GM21737 (cell line): ENCODE measurements around the gene DAP.

Experiments used
- ATAC-seq: cut with Tn5 transposase; IDR thresholded peaks from one replicate; pipeline ENCODE4 v1.9.1; 2021; ENCODE audit warnings: mild to moderate bottlenecking, moderate library complexity; ENCODE audit not compliant: unreplicated experiment

The DAP gene

DNA sequence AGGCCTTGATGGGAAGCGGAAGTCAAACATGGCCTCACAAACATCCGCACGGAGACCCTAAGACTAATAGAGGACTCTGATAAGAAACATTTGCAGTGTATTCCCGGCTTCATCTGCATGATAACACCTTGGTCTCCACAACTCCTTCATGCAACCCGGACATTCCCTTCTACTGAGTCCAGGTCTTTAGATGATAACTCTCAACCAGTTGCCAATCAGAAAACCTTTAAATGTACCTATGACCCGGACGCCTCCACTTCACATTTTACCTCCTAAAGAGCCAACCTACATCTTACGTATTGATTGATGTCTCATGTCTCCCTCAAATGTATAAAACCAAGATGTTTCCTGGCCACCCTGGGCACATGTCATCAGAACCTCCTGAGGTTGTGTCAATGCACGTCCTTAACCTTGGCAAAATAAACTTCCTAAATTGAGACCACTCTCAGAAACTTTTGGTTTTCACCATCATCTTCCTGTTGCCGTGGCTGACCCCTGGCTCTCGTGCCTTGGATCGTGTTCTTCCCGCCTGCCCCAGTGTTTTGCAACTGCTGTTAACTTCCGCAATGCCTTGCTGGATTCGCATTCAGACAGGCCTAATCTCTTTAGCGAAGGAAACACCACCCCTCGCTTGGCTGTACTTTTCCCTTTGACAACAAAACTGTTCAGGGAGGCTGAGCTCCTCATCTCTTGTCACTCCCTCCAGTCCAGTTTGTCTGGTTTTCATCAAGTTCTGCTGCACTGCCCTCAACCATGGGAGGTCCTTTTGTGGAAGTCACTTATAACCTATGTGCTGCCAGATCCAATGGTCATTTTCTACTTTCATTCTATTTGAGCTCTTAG, 1.1 kb upstream of the DAP start:
- ATAC-seq = no peak

DNA sequence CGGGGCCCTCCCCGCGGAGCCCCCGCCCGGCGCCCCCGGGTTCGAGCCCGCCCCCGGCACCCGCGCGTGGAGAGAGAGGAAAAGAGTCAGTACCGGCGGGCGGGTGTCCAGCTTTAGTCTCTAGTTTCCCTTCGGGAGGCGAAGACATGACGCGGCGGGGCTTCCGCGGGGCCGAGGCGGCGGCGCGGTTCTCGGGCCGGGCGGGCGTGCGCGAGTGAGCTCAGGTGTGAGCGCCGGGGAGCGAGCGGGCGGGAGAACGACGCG, 181 bp downstream of the DAP start:
- ATAC-seq = no peak

DNA sequence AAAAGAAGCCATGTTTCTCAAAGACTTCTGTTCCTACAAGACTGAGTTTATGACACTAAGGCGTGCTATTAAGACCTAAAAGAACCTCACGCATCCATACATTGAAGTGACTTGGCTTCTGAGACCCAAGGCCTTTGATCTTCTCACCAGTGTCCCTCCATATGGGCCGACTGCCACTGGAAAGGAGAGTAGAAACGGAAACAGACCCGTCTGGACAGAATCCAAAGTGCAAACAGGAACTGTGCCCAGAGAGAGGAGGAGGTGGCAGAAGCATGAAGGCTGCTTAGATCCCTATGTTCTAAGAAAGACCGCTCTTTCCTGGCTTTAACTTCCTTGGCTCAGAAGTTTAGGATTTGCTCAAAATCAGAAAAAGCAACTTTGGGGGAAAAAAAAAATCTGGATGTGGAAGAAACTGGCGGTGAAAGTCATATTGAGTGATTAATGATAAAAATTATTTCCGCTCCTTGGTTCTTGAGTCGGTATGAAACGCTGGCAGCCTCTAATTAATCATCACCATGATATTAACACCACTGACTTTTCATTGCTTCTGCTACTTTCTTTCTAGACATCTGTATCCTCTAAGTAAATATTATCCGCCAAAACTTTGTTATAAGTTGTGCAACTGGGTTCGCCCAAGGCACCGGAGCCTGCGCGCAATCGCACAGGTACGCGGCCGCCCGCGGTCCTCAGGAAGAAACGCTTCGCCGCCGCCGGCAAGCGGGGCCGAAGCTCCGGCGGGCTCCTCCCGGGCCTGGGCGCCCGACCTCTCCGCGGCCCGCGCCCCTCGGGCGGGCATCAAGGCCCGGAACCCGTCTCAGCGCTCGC, 726 bp downstream of the DAP start:
- peak; percentile 24 for ATAC-seq

DNA sequence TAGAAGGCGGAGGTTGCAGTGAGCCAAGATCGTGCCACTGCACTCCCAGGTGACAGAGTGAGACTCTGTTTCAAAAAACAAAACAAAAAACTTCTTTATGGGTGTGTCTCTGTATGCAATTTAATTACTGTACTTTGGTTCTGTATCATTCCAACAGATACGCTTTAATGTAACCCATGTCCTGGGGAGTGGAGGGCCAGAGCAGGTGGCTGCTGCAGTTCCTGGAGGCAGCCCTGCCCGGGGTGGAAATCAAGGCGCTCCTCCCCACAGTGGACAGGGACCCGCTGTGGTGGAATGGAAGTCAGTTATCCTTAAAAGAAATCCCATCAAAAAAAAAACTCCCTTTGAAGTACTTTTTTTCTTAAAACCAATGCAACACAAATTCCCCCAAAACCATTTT, 1.9 kb downstream of the DAP start:
- no peak for ATAC-seq

DNA sequence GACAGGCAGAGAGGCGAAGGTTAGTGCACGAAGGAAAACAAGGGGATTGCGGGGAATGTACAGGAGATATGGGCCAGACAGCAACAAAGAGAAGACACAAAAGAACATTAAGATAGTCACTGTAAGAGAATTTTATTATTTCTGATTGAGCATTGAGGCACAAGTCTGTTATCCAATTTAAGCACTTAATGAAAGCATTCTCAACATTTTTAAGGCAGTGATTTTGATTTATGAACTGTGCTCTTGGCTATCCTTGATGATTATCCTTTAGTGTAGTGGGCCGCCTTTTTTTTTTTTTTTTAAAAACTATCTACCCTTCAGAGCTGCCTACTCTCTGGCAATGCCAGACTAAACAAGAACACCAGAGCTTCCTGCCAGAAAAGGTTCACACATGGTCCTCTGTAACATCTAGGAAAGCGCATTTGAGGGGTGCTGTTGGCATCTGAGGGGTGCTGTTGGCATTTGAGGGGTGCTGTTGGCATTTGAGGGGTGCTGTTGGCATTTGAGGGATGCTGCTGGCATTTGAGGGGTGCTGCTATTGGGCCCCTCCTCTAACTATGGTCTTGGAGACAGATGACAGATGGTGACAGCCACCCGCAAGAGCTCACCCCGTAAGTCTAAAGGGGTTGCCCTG, 3.0 kb downstream of the DAP start:
- ATAC-seq = no peak

DNA sequence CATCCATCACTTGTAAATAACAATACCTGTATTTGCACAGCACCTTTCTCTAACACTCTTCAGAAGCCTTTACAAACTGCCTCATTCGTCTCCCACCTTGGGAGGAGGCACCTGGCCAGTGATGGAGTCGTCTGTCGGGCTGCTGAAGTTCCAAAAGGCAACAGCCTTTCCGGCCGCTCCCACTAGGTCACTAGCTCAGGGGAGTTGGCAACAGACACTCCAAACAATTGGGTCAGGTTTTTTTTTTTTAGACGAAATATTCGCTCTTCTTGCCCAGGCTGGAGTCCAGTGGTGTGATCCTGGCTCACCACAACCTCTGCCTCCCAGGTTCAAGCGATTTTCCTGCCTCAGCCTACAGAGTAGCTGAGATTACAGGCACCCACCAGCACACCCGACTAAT, 4.0 kb downstream of the DAP start:
- ATAC-seq = no peak

DNA sequence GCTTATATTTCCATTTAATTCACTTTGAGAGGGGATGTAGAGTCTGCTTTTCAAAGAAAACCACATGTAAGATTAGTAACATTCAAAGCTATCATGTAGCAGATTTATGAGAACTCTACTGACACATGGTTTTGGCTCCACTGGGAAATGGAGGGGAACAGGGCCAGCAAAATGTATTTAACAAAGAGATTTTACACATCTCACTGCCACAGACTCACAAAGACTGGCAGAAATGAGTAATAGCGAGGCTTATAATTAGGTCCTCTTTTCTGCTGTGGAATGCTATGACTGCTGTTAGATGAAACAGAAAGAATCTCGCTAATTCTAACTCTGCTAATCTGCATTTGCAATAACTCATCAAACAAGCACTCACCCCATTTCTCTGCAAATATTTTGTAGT, 4.5 kb downstream of the DAP start:
- no peak for ATAC-seq

DNA sequence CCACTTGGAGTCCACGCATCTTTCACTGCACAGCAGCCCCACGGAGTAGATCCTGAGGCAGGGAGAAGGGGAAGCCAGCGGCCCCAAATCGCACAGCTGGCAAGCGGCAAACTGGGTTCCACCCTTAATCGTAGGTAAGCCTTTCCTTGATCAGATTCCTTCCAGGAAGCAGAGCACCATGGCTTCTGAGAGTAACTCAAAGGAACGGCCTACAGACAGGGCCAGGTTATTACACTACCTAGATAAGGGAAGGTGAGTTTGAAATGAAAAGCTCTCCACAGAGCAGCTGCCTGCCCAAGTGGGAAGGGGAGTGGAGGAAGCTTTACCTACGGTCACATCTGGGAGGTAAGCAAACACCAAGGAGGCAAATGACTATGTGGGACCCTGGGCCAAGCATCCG, 7.9 kb downstream of the DAP start:
- ATAC-seq = no peak

DNA sequence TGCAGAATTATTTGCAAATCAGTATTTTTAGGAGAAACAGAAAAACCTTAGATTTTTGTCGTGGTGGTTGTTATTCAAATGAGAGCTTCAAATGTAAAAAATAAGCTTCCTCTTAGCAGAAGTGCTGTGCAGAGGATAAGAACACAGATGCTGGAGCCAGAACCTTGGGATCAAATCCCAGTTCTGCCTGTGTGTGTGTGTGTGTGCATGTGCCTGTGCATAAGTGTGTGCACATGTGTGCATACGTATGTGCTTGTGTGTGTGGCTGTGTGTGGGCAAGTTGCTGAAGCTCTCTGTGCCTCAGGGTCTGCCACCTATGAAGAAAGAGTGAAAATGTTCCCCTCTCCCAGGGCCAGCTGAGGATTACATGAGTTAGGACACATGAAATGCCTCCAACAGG, 8.6 kb downstream of the DAP start:
- ATAC-seq = no peak

DNA sequence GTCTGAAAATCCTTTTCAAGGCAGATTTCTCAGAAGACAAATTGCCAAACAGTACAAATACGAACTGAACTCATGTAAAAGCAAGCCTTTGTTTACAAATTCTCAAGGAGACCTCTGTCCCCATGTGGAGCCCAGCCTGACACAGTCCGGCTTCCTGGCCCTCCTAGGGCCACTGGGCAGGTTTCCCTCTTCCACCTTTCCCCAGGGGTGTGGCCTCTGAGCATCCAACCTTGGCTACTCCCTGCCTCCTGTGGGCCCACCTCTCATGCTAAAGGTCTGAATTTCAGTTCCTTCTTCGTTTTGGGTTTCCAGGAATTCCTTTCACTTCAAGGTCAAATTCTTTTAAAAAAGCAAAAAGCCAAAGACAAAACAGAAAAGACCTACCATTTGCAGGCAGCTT, 10.1 kb downstream of the DAP start:
- ATAC-seq = no peak

DNA sequence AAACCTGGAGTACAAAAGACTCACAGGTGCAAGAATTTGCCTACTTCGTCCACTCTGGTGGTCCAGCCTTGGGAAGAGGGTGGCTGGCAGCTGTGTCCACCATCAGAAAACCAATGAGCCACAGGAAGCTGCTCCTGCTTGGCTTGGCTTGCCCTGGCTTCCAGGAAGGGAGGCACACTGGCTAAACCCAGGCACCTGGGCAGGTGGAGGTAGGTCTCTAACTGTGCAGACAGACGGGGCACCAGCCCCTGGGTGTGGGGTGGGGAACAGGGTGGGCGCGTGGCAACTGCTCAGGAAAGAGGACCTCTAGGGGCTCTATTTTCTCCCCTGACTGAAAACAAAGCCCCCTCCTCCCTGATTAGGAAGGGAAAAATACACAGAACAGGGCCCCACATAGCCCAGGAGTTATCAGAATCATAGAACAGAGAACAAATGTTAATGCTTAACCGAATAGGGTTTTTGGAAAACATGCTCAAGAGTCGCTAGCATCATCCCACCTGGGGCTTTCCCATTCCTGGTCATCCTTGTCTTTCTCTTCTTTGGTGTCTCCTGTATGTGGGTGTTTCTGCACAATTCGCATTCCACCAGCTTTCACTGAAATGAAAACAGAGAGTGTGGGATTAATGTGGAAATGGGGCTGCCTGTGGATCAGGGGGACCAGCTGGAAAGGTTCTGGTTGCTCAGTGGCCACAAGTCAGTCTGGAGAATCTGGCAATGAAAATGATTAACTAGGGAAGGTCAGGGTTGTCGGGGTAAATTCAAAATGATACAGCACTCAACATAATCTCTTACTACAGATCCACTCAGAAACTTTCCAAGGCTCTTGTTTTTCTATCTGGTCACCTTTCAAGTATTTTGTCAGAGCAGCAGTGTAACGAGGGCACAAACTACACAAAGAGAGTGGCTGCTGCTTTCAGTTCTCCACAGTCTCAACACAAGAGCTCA, 13.1 kb downstream of the DAP start:
- peak; percentile 34 for ATAC-seq

DNA sequence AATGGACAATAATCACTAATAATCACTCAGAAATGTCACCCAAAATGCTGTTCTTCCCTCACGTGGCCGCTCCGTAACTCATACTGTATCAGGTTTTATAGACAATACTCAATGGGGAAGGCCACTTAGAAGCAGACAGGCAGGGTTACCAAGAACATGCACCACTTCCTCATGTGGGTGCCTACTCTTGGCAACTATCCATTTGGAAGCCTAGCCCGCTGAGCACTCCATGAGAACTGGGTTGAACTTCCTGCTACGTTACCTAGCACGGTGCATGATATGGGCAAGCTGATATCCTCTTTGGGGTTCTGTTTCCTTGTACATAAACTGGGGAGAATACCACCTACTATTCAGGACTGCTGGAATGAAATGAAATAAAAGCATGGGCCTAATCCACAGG, 14.3 kb downstream of the DAP start:
- ATAC-seq = no peak

DNA sequence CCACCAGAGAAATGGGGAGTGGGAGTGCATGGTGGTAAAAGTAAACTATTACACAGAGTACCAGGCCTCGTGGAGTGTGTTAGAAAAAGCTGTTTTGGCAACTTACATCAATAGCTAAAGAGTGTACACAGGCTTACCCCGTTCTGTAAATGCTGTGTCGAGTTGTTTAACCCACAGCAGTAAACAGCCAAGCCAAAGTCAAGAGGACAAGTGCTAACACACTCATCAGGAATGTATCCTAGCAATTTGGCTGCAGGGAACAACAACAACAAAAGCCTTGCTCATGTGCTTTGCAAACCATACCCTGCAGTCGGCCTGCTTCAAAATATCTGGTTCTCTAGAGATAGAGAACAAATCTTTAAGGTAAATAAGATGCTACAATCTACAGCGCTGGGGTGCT, 15.9 kb downstream of the DAP start:
- ATAC-seq = no peak

DNA sequence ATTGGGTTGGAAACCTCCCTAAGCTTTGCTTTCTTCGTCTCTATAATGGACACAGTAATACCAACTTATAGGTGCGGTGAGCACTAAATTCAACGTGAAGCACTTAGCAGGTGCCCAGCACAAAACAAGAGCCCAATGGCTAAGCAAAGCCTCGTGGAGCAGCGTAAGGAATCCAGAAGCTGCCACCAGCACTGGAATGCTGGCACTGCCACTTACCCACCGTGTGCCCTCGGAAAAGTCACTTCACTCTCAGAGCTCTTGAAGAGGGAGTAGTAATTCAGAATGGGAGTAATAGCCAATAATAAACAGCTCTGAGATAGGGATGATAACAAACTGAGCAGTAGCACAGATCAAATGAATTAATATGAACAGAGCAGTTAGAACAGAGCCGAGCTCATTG, 16.4 kb downstream of the DAP start:
- no peak for ATAC-seq

DNA sequence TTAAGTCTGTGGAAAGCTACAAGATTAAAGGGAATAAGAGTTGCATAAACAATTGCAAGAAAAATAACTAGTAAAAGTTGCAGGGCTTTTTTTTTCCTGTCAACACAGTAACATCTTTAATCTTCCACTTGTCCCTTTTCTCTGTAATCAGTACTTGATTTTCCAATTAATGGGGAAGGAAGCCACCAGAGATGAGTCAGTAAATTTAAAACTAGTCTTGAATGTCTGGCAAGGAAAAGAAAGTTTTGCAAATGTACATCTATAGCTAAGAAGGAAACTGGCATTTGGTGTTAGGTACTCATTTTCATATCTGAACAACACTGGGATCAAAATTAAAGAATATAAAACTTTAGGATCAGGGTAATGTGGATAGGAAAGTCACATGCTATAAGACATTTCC, 17.1 kb downstream of the DAP start:
- no peak for ATAC-seq

DNA sequence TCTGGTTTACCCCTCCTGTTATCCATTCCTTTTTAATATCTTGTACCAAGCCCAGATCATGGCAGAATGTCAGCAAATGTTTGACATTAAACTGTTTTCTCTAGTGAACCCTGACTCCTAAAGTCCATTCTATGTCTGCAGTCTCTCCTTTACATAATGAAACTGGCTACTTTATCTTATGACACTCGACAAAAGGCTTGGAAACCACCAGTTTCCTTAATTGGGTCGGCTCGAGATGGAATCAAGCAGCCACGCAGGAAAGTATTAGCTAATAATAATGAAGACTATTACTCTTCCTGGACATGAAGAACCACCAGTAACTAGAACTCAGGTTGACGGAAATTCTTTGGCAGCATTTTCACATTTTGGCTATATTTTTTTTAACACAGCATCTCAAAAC, 17.5 kb downstream of the DAP start:
- ATAC-seq = no peak

DNA sequence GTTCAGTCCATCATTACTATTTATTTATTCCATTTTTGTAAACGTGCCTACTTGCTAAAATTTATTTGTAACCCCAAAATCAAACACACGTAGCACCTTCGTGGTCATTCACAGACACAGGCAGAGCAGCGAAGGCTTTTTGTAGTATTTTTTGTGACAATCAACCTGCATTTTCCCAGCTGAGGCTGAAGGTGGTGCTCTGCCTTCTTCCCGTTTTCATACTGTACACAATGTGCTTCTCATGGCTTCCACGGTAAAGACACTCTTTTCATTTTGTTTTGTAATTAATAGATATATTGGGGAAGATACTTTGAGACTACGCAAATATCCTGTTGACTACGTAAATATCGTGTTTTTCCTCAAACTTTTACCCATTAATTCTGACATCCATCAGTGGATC, 19.4 kb downstream of the DAP start:
- no peak for ATAC-seq

DNA sequence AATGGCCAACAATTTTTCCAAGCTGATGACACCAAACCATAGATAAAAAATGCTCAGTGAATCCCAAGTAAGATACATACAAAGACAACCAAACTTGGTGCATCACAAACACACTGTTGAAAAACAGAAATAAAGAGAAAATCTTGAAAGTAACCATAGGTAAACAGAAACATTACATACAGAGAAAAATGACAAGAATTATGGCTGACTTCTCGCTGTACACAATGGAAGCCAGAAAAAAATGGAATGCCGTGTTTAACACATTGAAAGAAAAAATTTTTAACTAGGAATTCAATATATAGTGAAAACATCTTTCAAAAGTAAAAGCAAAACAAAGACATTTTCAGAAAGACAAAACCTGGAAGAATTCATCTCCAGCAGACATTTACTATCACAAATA, 20.6 kb downstream of the DAP start:
- ATAC-seq = no peak

DNA sequence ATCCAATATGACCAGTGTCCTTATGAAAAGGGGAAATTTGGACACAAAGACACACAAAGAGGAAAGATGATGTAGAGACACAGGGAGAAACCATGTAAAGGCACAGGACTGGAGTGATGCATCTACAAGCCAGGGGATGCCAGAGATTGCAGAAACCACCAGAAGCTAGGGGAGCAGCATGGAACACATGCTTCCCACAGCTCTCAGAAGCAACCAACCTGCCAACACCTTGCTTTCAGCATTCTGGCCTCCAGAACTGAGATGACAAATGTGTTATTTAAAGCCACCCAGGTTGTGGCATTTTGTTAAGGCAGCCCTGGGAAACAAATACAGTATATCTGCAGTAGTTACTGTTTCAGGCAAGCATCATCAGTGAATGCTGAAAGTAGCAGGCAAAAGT, 23.2 kb downstream of the DAP start:
- no peak for ATAC-seq

DNA sequence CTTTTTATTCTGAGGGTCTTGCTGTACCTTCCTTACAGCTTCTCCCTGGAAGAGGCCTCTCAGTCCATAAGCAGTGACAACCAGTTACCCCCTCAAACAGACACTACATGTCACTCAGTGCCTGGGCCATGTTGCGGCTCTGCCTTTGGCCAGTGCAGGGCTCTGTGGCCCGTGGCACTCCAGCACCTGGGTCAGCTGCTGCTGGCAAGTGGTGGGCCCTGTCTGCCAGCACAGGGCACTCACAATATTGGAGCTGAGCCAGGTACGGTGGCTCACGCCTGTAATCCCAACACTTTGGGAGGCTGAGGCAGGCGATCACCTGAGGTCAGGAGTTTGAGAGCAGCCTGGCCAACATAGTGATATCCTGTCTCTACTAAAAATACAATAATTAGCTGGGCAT, 24.2 kb downstream of the DAP start:
- ATAC-seq = no peak

DNA sequence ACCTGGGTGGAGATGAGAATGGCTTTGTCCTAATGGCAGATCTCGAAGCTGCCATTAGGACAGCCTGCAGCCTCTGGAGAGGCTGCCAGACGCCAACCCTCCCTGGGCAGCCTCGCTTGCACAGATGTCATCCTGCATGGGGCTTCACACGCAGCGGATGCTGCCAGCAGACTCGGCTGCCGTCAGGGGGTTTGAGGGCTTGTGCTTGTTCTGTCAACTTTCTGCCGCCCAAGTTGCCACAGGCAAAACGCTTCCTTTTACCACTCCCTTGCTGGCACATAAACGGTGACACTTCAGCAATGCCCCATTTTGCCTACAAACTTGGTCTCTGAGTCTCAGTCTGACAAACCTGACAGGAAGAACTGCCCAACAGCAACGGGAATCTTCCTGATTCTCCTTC, 24.7 kb downstream of the DAP start:
- peak; percentile 1 for ATAC-seq
